Measurements from ENCODE around the gene NRXN2.

DNA sequence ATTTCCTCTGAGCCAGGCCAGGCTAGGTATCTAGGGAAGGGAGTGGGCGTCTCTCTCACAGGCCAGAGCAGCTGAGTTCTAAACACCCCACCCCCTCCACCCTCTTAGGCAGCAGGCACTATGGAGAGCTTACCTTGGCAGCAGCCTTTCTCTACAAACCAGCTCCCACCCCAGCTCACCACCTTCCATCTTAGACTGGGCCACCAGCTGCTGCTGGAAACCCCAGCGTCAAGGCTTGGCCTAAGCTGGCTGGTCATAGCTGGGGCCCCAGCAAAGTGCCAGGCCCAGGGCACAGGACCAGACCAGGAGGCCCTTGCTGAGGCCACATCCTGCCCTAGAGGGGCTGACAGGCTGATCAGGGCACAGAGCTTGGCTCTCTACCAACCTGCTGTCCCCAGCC is 111.8 kb downstream of the NRXN2 start:
- TF ChIP-seq SIN3A (IDR thresholded peaks at IDR 0.05; ENCODE audit: borderline replicate concordance, insufficient read depth, low read length) (no peak), POLR2AphosphoS5 (IDR thresholded peaks at IDR 0.05; ENCODE audit: low read depth, low read length) (no peak)
